HT1080 (cell line): ENCODE measurements around the gene TMEM267. TPM values are rescaled to one million over a fixed set of nuclear protein-coding genes. Genes with fewer than 3 reads are reported as not detected.
"Not testable (repeated sequence)": the region's sequence is repeated elsewhere in the genome, so short reads cannot be mapped to it uniquely, and the experiment has no call there.

Source experiments
- DNase-seq: peaks from one replicate; pipeline ENCODE4 v3.0.0-alpha.2; 2015; ENCODE audit warnings: low read depth
- total RNA-seq: library from RNA; depleted of rRNA; stranded (reverse); fragments of >200 nt; shearing (Covaris generic); gene quantifications from 2 replicates; pipeline ENCODE4 v1.2.3, GENCODE V29; 2014

The TMEM267 gene
- total RNA-seq, 1 experiment from 2014 or later = 17.3 TPM

- not testable (repeated sequence) for DNase-seq
Measured at GRCh38 chr5:43465455-43465854, 18.2 kb downstream of the TMEM267 start.

- DNase-seq = no peak
Measured at GRCh38 chr5:43461066-43461465, 22.6 kb downstream of the TMEM267 start.

- DNase-seq = no peak
Measured at GRCh38 chr5:43456556-43456955, 27.1 kb downstream of the TMEM267 start.

GRCh38 chr5:43441575-43441974 is 42.1 kb downstream of the TMEM267 start:
- not testable (repeated sequence) for DNase-seq

- DNase-seq = no peak
Measured at GRCh38 chr5:43437062-43437660, 46.5 kb downstream of the TMEM267 start.

GRCh38 chr5:43433382-43433781 is 50.3 kb downstream of the TMEM267 start:
- DNase-seq = no peak

- peak; percentile 77 for DNase-seq
Measured at GRCh38 chr5:43432486-43433375, 50.9 kb downstream of the TMEM267 start.

GRCh38 chr5:43429706-43430105 is 54.0 kb downstream of the TMEM267 start:
- no peak for DNase-seq

GRCh38 chr5:43429016-43429415 is 54.6 kb downstream of the TMEM267 start:
- no peak for DNase-seq

GRCh38 chr5:43427306-43427705 is 56.4 kb downstream of the TMEM267 start:
- DNase-seq = no peak

- DNase-seq = peak; percentile 88
Measured at GRCh38 chr5:43425983-43426382, 57.7 kb downstream of the TMEM267 start.

- not testable (repeated sequence) for DNase-seq
Measured at GRCh38 chr5:43423086-43423485, 60.6 kb downstream of the TMEM267 start.

GRCh38 chr5:43422143-43422542 is 61.5 kb downstream of the TMEM267 start:
- peak; percentile 26 for DNase-seq

GRCh38 chr5:43421450-43422133 is 62.1 kb downstream of the TMEM267 start:
- DNase-seq = no peak

- no peak for DNase-seq
Measured at GRCh38 chr5:43420241-43420640, 63.4 kb downstream of the TMEM267 start.

- no peak for DNase-seq
Measured at GRCh38 chr5:43418561-43418960, 65.1 kb downstream of the TMEM267 start.

GRCh38 chr5:43416803-43417394 is 66.8 kb downstream of the TMEM267 start:
- DNase-seq = no peak

GRCh38 chr5:43415935-43416802 is 67.5 kb downstream of the TMEM267 start:
- DNase-seq = peak; percentile 36

GRCh38 chr5:43413966-43414365 is 69.7 kb downstream of the TMEM267 start:
- DNase-seq = no peak

GRCh38 chr5:43412644-43413043 is 71.0 kb downstream of the TMEM267 start:
- no peak for DNase-seq

- DNase-seq = no peak
Measured at GRCh38 chr5:43412156-43412555, 71.5 kb downstream of the TMEM267 start, which contains the start of gene CCL28. Gene CCL28 (minus strand): TSS chr5:43412391. CDS start chr5:43412316, 75 bp downstream.
